Measurements from ENCODE around the gene NOS1AP.

DNA sequence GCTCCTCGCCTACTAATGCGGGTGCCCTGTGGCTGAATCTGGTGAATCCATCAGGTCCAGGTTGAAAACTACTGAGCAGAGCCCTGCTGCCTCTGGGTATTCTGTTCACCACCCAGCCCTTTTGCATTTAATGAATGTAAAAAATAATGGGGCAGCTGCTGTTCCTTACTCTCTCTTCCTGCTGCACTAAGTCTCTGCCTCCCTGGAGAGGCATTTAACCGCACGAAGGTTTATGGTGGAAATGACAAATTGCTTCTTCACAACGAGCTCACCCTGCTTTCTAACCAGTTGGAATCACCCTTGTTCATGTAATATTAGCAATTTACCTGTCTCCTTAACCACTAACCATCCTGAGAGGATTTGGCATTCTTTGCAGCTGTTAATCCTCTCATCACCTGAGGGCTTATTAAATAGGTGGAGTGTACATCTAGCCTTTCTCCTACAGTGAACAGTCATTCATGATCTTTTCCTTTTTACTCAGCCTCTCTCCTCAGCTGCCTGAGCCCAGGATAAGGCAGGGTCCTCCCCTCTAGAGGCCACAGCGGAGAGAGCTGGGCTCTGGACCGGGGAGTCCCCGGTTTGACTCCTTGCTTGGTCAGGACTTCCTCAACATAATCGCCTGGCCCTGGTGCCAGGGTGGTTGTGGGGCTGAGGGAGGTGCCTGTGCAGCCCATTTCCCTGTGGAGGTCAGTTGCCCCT is 97.6 kb downstream of the NOS1AP start:
- TF ChIP-seq, protein P1, sequence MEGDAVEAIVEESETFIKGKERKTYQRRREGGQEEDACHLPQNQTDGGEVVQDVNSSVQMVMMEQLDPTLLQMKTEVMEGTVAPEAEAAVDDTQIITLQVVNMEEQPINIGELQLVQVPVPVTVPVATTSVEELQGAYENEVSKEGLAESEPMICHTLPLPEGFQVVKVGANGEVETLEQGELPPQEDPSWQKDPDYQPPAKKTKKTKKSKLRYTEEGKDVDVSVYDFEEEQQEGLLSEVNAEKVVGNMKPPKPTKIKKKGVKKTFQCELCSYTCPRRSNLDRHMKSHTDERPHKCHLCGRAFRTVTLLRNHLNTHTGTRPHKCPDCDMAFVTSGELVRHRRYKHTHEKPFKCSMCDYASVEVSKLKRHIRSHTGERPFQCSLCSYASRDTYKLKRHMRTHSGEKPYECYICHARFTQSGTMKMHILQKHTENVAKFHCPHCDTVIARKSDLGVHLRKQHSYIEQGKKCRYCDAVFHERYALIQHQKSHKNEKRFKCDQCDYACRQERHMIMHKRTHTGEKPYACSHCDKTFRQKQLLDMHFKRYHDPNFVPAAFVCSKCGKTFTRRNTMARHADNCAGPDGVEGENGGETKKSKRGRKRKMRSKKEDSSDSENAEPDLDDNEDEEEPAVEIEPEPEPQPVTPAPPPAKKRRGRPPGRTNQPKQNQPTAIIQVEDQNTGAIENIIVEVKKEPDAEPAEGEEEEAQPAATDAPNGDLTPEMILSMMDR (IDR thresholded peaks at IDR 0.05; ENCODE audit: low read length): no peak
- TF ChIP-seq EZH2 (optimal IDR thresholded peaks at IDR 0.05; ENCODE audit: low read depth, low read length) (no peak), EZH2phosphoT487 (IDR thresholded peaks at IDR 0.05; ENCODE audit: low read length) (no peak)
